ENCODE results near the gene MAML3. TPM values are rescaled to one million over a fixed set of nuclear protein-coding genes. Genes with fewer than 3 reads are reported as not detected.

The MAML3 gene
- total and polyA plus RNA-seq, 2 experiments from 2014 or later: 1.7 to 6.5 TPM

GRCh38 chr4:139848028-139848427 lies 306.0 kb downstream of the MAML3 start:
- Histone ChIP-seq H3K27ac (ENCODE audit: low read depth) (no peak overlapping the region), H3K36me3 (ENCODE audit: insufficient read depth) (no peaks in the 10 kb centered on the region), H3K79me2 (replicated peaks; ENCODE audit: insufficient read depth) (no peaks in the 10 kb centered on the region), H3K27me3 (ENCODE audit: insufficient read depth) (no peaks in the 10 kb centered on the region), H4K20me1 (replicated peaks; ENCODE audit: insufficient read depth) (no peaks in the 10 kb centered on the region), H2AFZ (no peak overlapping the region), H3K4me2 (no peak overlapping the region), H3K9me2 (ENCODE audit: insufficient read depth) (0 out of 2 replicates have a peak, but pooled peaks cover under 1% of the 10 kb centered on the region), H3K4me1 (ENCODE audit: insufficient read depth) (peaks cover 43% of the 10 kb centered on the region), H3F3A (replicated peaks; ENCODE audit: low read depth) (no peaks in the 10 kb centered on the region), H3K4me3 (no peak overlapping the region)
- H3K27ac Mint-ChIP-seq: no peak overlapping the region
- no peaks in the 10 kb centered on the region; the same call in 2 of the 3 replicates for H3K9me3 Mint-ChIP-seq
- DNase-seq (ENCODE audit: low spot score): no peak
- H3K27me3 Mint-ChIP-seq (ENCODE audit: insufficient read depth, low read depth, poor library complexity): peaks cover 2% of the 10 kb centered on the region
- H3K4me1 Mint-ChIP-seq: peaks cover 48% of the 10 kb centered on the region
- TF ChIP-seq ETS1 (IDR thresholded peaks at IDR 0.05) (no peak), ZNF462 (CRISPR knock-in tag; IDR thresholded peaks at IDR 0.05) (no peak), REST (IDR thresholded peaks at IDR 0.05; ENCODE audit: unreplicated experiment) (no peak), NANOG (IDR thresholded peaks at IDR 0.05; ENCODE audit: borderline replicate concordance) (no peak), CTCF (conservative IDR thresholded peaks at IDR 0.05; ENCODE audit: low read depth in 2 of 2) (no peak), ZNF114 (CRISPR knock-in tag; IDR thresholded peaks at IDR 0.05) (no peak), CREB1 (CRISPR knock-in tag; IDR thresholded peaks at IDR 0.05; ENCODE audit: low read depth) (no peak), POLR2AphosphoS5 (IDR thresholded peaks at IDR 0.05; ENCODE audit: low read depth) (no peak), EZH2 (IDR thresholded peaks at IDR 0.05; ENCODE audit: low read depth, unreplicated experiment) (no peak), EZH2phosphoT487 (IDR thresholded peaks at IDR 0.05; ENCODE audit: unreplicated experiment) (no peak), JUNB (IDR thresholded peaks at IDR 0.05; ENCODE audit: unreplicated experiment) (no peak), STAT1 (IDR thresholded peaks at IDR 0.05; ENCODE audit: unreplicated experiment) (no peak), ZNF331 (CRISPR knock-in tag; IDR thresholded peaks at IDR 0.05; ENCODE audit: low read depth) (no peak)
- H3K4me3 Mint-ChIP-seq: no peak overlapping the region
- no peak for ATAC-seq
- no peaks in the 10 kb centered on the region for H3K36me3 Mint-ChIP-seq (ENCODE audit: low read depth)
